HFFc6 (cell line): Measurements from ENCODE around the gene CCDC73. TPM values are rescaled to one million over a fixed set of nuclear protein-coding genes. Genes with fewer than 3 reads are reported as not detected.

Experiments
- DNase-seq: peaks from one replicate; pipeline ENCODE4 v3.0.0-alpha.2; 2018
- H3K27ac Mint-ChIP-seq: 2 replicates; pipeline ENCODE4 v1.8.0; 2020; ENCODE audit warnings: mild to moderate bottlenecking, mixed read lengths
- H3K27me3 Mint-ChIP-seq: 2 replicates; pipeline ENCODE4 v1.8.0; 2021; ENCODE audit warnings: mild to moderate bottlenecking, moderate library complexity, mixed read lengths; ENCODE audit not compliant: insufficient read depth
- H3K36me3 Mint-ChIP-seq: 2 replicates; pipeline ENCODE4 v1.8.0; 2021; ENCODE audit warnings: low read depth, mixed read lengths
- H3K4me1 Mint-ChIP-seq: 2 replicates; pipeline ENCODE4 v1.8.0; 2020; ENCODE audit warnings: low read depth, mixed read lengths
- H3K4me3 Mint-ChIP-seq: 2 replicates; pipeline ENCODE4 v1.8.0; 2020; ENCODE audit warnings: mild to moderate bottlenecking, moderate library complexity, mixed read lengths
- H3K9me3 Mint-ChIP-seq: 2 replicates; pipeline ENCODE4 v1.8.0; 2020; ENCODE audit warnings: mild to moderate bottlenecking, mixed read lengths
- CTCF ChIP-seq: fragments of 200-600 bp; sonication (generic); IDR thresholded peaks from 2 replicates; pipeline ENCODE4 v1.5.0; 2021; ENCODE audit warnings: antibody characterized with exemption, mild to moderate bottlenecking
- total RNA-seq, 6 experiments: library from RNA; stranded (reverse); fragmentation: NEBNext Ultra II Directional; extraction: Animal tissue kit (Norgen Biotek cat#: 25700); gene quantifications; 2 replicates in 1 of 6; 3 replicates in 5 of 6; pipeline ENCODE4 v1.2.3, GENCODE V29; 2021

Gene CCDC73
- total RNA-seq, 6 experiments from 2014 or later = not detected

- Mint-ChIP-seq H3K27ac (no peak overlapping the region), H3K27me3 (peaks cover 14% of the 10 kb centered on the region), H3K36me3 (no peaks in the 10 kb centered on the region), H3K4me3 (no peak overlapping the region), H3K4me1 (peaks cover 16% of the 10 kb centered on the region), H3K9me3 (no peaks in the 10 kb centered on the region)
- TF ChIP-seq CTCF = no peak
- no peak for DNase-seq
These were observed 27.1 kb upstream of the CCDC73 start for GRCh38 chr11:32821517-32821916.

GRCh38 chr11:32820497-32820896 lies 26.0 kb upstream of the CCDC73 start:
- no peaks in the 10 kb centered on the region for H3K36me3 Mint-ChIP-seq
- peaks cover 16% of the 10 kb centered on the region for H3K4me1 Mint-ChIP-seq
- no peak for TF ChIP-seq CTCF
- H3K4me3 Mint-ChIP-seq = no peak overlapping the region
- peaks cover 12% of the 10 kb centered on the region for H3K27me3 Mint-ChIP-seq
- no peaks in the 10 kb centered on the region for H3K9me3 Mint-ChIP-seq
- DNase-seq = no peak
- H3K27ac Mint-ChIP-seq = no peak overlapping the region

GRCh38 chr11:32819187-32819586 lies 24.7 kb upstream of the CCDC73 start:
- peaks cover 4% of the 10 kb centered on the region for H3K27me3 Mint-ChIP-seq
- peaks cover 16% of the 10 kb centered on the region for H3K4me1 Mint-ChIP-seq
- no peaks in the 10 kb centered on the region for H3K9me3 Mint-ChIP-seq
- H3K27ac Mint-ChIP-seq = no peak overlapping the region
- DNase-seq = no peak
- H3K36me3 Mint-ChIP-seq = no peaks in the 10 kb centered on the region
- no peak for TF ChIP-seq CTCF
- H3K4me3 Mint-ChIP-seq = no peak overlapping the region

- H3K36me3 Mint-ChIP-seq = no peaks in the 10 kb centered on the region
- H3K4me3 Mint-ChIP-seq = no peak overlapping the region
- no peak overlapping the region for H3K27ac Mint-ChIP-seq
- no peaks in the 10 kb centered on the region for H3K9me3 Mint-ChIP-seq
- H3K4me1 Mint-ChIP-seq = peaks cover 16% of the 10 kb centered on the region
- H3K27me3 Mint-ChIP-seq = peaks cover 9% of the 10 kb centered on the region
- DNase-seq = no peak
- TF ChIP-seq CTCF = no peak
These were observed 23.4 kb upstream of the CCDC73 start for GRCh38 chr11:32817852-32818183.

- Mint-ChIP-seq H3K27ac (no peak overlapping the region), H3K27me3 (peaks cover 8% of the 10 kb centered on the region), H3K4me3 (no peak overlapping the region), H3K9me3 (no peaks in the 10 kb centered on the region), H3K36me3 (no peaks in the 10 kb centered on the region), H3K4me1 (peaks cover 16% of the 10 kb centered on the region)
- TF ChIP-seq CTCF = no peak
- no peak for DNase-seq
These were observed 22.9 kb upstream of the CCDC73 start for GRCh38 chr11:32817181-32817851.

- peak; percentile 56 for DNase-seq
- Mint-ChIP-seq H3K27ac (no peak overlapping the region), H3K36me3 (no peaks in the 10 kb centered on the region), H3K27me3 (peaks cover 16% of the 10 kb centered on the region), H3K9me3 (no peaks in the 10 kb centered on the region), H3K4me1 (no peaks in the 10 kb centered on the region), H3K4me3 (no peak overlapping the region)
- TF ChIP-seq CTCF = peak; percentile 84
These were observed 14.9 kb upstream of the CCDC73 start for GRCh38 chr11:32809313-32809712.
